HG03521 (cell line): ENCODE data around the gene RAB44.
"Not testable (repeated sequence)": the region's sequence is repeated elsewhere in the genome, so short reads cannot be mapped to it uniquely, and the experiment has no call there.

ENCODE experiments used
- ATAC-seq: cut with Tn5 transposase; IDR thresholded peaks from one replicate; pipeline ENCODE4 v1.9.1; 2021; ENCODE audit warnings: mild to moderate bottlenecking, moderate library complexity; ENCODE audit not compliant: unreplicated experiment

Gene RAB44

DNA sequence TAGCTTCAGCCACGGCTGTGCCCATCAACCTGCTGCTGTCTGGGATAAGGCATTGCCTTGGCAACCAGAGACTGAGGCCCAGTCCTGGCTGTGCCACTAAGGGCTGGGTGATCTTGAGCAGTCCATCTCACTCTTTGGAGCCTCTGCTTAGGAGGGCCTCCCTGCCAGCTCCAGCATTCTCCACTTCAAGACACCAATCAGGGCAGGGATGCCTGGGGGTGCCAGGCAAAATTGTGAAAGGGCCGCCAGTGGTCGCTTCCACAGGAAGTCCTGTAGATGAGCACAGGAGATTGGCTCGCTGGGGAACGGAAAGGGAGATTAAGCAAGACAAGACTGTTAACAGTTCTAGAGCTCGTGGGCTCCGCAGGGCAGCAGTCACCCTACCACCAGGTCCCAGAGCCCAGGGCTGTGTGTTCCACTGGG lies at the start of gene RAB44:
Gene RAB44 (plus strand): TSS at position 346 of the 423 bp plus-strand sequence. CDS start 6,410 bp downstream, outside the sequence.
- ATAC-seq = no peak

DNA sequence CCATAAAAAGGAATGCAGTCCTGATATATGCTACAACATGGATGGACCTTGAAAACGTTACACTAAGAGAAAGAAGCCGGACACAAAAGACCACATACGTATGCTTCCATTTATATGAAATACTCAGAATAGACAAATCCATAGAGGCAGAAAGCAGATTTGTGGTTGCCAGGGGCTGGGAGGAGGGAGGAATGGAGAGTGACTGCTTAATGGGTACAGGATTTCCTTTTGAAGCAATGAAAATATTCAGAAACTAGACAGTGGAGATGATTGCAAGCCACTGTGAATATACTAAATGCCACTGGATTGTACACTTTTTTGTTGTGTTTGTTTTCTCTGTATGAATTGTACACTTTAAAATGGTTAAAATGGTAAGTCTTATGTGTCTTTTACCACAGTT lies 48.5 kb upstream of the RAB44 start:
- no peak for ATAC-seq

DNA sequence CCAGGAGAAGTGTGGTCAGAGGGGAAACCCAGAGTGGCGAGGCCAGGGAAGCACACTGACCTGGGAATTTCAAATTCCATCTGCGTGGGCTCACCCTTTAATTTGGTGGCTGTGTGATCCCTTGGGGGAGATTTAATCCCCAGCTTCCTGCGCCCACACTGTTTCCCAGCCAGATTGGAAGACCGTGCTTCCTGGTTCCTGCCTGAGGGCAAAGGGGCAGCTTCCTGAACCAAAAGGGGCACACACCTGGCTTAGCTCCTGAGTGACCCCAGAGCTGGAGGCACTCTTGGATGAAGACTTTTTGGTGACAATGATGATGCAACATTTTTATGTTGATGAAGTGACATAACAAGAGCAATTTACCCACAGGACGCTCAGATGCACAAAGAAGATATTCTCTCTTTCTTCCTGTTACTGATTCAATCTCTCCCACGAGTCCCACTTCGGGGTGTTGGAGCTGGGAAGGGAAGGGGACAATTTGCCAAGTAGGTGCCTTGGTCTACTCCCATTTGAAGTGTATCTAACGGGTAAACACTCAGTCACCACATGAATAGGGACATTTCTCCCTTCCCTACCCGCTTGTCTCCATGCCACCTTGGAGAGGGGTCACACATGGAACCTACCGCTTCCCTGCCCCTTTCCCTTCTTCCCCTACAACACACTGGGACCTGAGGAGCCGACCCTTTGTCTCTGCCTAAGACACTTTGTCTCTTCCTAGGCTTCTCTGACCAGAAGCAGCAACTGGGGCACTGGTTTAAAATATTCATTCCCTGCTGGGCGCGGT lies 47.7 kb upstream of the RAB44 start:
- no peak for ATAC-seq

GRCh38 chr6:36650848-36651478 lies 46.7 kb upstream of the RAB44 start:
- no peak for ATAC-seq

DNA sequence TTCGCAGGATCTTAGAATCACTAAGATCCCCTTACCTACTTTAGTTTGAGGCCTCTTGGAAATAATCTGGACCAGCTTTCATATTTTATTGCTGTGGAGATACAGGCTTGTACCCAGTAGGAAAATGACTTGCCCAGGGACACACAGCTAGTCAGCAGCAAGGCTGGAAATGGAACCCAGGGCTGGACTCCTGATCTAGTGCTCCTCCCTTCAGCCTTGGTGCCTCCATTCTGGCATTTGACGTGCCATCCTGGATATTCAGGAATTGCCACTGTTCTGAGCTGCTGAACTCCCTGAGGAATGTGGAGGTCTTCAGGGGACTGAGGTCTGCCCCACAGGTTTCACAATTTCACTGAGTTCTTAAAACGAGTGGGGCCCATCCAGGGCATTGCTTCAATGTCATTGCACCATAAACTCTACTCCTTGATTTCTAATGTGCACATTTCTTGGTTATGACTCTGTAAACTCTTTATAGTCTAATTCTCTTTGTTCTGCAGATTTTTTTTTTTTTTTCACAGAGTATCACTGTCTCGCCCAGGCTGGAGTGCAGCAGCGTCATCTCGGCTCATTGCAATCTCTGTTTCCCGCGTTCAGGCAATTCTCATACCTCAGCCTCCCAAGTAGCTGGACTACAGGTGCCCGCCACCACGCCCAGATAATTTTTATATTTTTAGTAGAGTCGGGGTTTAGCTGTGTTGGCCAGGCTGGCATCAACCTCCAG lies 45.8 kb upstream of the RAB44 start:
- no peak for ATAC-seq

- ATAC-seq = not testable (repeated sequence)
These were observed 43.2 kb upstream of the RAB44 start for GRCh38 chr6:36654469-36654868.

GRCh38 chr6:36655085-36655724 lies 42.4 kb upstream of the RAB44 start:
- no peak for ATAC-seq

DNA sequence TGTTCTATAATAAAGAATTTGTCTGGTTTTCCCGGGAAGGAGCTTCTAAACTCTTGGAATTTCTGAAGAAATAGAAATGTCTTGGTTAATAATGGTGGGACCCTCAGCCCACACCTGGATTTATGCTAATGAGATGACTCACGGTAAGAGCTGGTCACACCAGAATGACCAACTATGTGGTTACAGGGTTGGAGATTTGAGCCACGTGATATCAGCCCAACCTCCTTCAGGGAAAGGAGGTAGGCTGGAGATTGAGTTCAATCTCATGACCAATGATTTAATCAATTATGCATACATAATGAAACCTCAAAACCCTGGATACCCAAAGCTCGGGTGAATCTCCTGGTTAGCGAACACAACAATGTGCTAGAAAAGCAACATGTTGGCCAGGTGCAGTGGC lies 41.2 kb upstream of the RAB44 start:
- ATAC-seq = no peak

DNA sequence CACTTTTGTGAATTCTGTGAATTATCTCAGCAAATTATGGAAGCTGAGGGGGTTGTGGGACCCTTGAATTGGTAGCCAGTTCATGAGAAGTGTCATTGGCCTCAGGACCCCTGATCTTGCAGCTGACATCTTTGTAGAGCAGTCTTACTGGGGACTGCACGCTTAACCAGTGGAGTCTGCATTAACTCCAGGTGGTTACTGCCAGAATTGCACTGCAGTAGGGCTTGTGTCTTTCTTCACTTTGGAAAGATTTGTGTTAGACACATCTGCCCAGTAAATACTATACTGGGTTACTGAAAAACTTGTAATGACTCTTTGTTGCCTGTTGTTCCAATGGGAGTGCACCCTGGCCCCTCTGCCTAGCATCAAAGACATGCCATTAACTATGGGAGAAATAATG lies 40.4 kb upstream of the RAB44 start:
- no peak for ATAC-seq

DNA sequence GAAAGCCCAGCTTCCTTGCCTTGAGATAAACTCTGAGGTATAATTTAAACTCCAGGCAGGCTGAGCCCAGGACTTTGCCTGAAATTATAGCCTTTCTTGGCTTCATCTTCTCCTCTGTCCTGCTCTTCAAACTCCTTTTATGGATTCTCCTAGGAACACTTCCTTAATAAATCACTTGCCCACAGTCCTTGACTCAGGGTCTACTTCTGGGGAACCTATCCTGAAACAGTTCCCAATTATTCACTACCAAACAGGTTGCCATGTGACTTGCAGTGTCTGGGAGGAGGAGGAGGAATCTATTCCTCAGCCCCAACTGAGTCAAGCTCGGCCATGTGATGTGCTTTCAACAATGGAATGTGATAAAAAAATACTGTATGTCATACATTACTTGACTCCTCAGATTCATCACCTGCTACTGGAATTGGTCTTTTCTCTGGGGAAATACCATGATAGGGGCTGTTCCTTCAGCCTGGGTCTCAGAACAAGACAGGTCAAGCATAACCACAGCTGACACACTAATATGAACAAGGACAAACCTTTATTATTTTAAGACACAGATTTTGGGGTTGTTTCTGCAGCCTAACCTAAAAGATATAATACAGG lies 39.6 kb upstream of the RAB44 start:
- ATAC-seq = no peak

DNA sequence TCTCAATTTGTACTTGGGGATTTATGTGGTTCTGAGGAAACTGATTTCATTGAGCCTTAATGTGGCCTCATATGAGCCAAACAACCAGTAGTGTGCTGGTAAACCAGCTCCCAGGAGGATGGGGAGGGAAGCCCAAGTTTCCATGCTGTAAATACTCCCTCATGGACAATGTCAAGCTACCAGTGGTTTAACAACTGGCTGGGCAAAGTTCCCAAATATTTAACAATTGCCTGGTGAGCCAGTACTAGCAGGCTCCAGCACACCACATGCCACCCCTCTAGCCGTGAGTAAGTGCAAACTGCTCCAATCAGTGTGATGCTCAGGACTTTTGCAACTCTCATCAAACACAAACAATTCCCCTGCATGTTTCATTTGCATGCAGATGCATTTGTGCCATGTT lies 38.4 kb upstream of the RAB44 start:
- no peak for ATAC-seq

DNA sequence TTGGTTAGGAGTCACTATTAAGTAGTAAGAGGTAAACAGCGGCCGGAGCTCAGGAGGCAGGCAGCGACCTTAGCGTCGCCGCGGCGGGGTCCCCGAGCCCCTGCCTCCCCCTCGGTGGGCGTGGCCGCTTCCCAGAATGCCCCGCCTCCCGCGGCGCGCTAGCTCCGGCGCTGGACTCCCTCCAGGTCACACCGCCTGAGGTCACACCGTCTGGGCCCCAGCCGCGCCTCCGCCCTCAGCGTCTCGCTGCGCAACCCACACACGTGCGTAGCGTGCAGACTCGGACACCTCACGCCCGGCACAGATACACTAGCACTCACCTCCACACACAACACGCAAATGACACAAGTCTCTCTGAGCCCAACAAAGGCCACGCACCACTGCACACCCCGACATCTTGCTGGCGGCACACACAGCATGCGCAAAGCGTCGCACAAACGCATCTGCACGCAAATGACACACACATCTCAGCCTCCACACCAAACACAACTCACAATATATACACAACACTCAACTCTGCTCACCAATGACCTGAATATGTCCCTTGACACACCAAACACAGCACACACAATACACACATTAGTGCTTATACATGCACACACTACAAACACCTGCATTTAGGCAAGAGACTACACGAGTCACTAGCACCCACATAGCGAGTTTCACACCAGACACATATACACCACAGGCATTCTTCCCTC lies 36.7 kb upstream of the RAB44 start:
- no peak for ATAC-seq

DNA sequence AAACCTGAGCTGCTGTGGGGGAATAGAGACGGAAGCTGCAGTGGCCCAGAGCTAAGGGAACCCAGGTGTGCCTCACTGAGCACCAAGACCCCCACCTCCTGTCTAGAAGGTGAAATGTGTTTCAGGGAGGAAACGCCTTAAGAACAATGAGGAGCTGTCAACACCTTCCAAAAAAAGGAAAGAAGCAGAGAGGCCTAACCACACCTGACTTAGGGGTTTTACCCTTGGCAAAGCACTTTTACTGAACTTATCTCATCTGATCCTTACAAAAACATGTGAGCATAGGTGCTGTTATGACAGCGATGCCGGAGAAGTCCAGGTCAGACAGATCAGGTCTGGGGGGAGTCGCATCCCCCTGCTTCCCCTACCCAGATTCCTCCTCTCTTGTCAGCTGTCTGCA lies 35.2 kb upstream of the RAB44 start:
- ATAC-seq = no peak

DNA sequence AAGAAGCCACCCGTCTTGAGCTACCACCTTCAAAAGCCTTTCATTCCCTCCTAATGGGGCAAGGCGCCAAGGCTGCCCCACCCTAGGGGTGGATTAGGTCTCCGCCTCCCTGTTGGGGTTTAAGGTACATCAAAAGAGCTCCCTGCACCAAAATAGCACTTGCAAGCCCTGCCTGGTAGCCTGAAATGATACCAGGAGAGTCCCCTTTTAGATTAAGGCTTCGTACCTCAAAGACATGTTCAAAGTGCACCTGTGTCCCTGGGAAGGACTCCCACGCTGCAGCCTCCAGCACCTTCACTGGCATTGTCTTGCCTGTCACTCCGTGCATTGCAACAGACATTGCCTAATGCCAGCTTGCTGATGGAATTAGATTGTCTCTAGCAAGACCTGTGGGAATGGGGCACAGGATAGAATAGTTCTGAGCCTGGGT lies 34.8 kb upstream of the RAB44 start:
- no peak for ATAC-seq

DNA sequence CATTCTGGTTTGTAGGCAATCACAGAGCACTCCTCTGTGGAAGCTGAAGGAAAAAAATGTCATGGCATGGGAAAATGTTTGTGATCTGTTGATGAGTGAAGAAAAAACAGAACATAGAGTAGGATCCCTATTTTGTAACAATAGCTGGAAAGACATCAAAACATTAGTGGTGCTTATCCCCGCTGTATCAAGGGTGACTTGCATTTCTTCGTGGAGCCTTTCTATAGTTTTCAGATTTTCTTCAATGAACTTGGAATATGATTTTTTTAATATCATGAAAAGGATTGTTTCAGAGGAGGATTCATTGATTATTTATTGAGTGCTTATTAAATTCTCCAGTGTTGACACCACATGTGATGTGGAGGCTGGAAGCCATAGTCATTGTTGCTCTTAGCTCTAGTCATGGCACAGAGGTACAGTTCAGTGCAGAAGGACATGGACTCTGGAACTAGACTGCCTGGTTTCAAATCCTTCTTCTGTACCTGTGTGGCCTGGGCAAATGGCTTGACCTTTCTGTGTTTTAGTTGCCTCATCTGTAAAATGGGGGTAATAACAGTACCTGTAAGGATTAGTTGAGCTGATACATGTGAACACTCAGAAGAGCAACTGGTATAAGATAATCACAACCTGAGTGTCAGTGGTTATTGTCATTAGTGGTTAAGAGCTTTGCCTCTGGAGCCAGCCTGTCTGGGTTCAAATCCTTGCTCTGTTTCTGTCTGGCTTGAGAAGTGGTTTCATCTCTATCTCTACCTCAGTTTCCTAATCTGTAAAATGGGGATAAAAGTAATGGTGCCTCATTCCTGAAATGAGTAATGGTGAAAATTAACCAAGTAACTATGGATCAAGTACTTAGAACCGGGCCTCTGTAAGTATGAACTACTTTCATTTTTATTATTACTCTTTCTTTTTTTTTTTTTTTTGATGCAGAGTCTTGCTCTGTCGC lies 33.9 kb upstream of the RAB44 start:
- ATAC-seq = no peak

DNA sequence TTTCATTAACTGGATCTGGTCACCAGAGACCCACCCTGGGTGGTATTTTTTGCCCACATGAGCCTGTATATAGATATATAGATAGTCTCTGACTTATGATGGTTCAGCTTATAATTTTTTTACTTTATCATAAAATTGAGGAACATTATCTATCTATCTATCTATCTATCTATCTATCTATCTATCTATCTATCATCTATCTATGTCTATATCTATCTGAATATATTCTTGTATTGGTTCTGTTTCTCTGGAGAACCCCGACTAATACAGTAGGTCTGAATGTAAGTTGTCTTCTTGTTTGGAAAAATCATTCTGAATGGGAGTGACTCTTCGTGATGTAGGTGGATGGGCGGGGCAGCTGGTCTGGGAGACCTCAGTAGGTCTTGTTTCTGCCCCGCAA lies 32.4 kb upstream of the RAB44 start:
- ATAC-seq = no peak

GRCh38 chr6:36666287-36666686 lies 31.3 kb upstream of the RAB44 start:
- ATAC-seq = no peak

DNA sequence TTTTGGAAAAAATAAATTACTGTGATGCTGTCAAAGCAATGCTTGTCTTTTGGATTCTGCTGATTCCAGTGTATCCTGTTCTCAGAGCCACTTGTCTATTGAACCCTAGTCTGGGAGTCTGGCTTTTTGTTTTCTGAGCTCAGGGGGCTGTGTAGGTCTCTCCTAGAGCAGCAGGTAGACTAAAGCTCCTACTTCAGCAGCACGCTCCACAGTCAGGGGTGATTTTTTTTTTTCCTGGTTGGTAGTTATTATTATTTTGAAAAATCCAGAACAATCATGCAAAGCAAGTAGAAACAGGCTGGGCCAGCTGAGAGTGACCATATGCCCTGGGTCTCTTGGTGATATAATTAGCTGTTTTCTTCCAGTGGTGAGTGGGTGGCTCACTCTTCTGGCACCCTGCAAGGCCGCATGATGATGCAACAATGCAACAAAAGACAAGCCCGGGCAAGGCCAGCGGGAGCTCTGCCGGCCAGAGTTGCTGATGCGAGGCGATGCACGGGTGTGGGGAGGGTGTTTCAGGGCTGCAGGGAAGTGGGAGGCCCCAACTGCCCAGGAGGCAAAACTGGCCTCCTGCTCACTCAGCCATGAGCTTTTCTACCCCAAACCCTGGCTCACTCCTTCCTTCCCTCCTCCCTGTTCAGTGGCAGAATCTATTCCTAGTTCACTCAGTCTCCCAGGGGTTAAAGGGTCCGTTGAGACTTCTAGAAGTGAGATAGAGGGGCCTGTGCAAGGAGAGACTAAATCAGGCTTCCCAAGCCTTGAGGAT lies 30.6 kb upstream of the RAB44 start:
- peak; percentile 62 for ATAC-seq

DNA sequence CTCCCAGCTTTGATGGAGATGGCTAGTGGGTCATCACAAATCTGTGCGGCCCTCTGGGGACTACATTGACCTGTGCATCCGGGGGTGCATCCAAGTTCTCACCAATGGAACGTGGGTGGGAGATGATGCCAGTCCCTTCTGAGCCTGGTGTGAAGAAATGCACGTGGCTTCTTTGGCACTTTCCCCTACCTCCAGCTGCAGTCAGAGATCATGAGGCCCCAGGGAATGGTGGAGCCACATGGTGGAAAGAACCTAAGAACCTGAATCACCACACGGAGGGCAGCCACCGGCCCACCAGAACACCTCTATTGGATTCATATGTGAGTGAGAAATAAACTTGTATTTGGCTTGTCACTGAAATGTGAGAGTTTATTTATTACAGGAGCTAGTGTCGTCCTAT lies 29.0 kb upstream of the RAB44 start:
- no peak for ATAC-seq
